ENCODE results near the gene MRPL46. TPM values are rescaled to one million over a fixed set of nuclear protein-coding genes. Genes with fewer than 3 reads are reported as not detected.

MRPL46 gene
- total and polyA plus RNA-seq, 2 donors (not counting 3 experiments of a cell fraction or from before 2014, with no cell fraction given), result 24.5 to 30.9 TPM

GRCh38 chr15:88456733-88457132 is 10.5 kb downstream of the MRPL46 start:
- intact Hi-C loops (cut with micrococcal nuclease), result loop anchor here (10.0 kb wide), 2 partner anchors 122 to 182 kb away; no protein-coding TSS in a partner anchor
- no peak for FAIRE-seq
- no peak overlapping the region for H3K4me3 ChIP-seq (replicated peaks in 1 of 3; ENCODE audit: insufficient read depth in 1 of 3, low read depth in 1 of 3, low read length in 3 of 3)
- dilution Hi-C loops (cut with MboI; ENCODE audit: extremely low pct_ligation_motif_present, low sequenced_read_pairs), result no loop called here
- no peaks in the 10 kb centered on the region for H3K9me3 ChIP-seq (replicated peaks; ENCODE audit: control insufficient read depth, insufficient read depth, low read length)
- H3K4me2 ChIP-seq (ENCODE audit: insufficient read depth, low read length), result no peak overlapping the region
- no peaks in the 10 kb centered on the region for H3K79me2 ChIP-seq (ENCODE audit: control insufficient read depth, insufficient read depth, low read length)
- CTCF ChIA-PET, result interaction anchor here (4.6 kb wide), 1 partner anchor 10 kb away, joined by 26 read pairs; the partner anchor contains the start of genes MRPL46 and MRPS11
- no peak for DNase-seq (ENCODE audit: low read depth, low spot score)
- POLR2A ChIA-PET, result no interaction called here
- TF ChIP-seq GATA2 (IDR thresholded peaks at IDR 0.05; ENCODE audit: insufficient read depth, insufficient read length, low read depth, low read length) (no peak), CTCF (IDR thresholded peaks at IDR 0.05; ENCODE audit: extremely low read depth in 1 of 2, insufficient read depth in 1 of 2, low read depth in 1 of 2, low read length in 2 of 2) (no peak), POLR2AphosphoS5 (IDR thresholded peaks at IDR 0.05; ENCODE audit: insufficient read depth, low read depth, low read length) (no peak)
- no peaks in the 10 kb centered on the region for H3K27me3 ChIP-seq (ENCODE audit: control insufficient read depth in 2 of 2, insufficient read depth in 2 of 2, low read length in 2 of 2)
- peaks cover 15% of the 10 kb centered on the region for H3K4me1 ChIP-seq (ENCODE audit: control insufficient read depth, extremely low read depth, insufficient read depth, low read length)
- H3K27ac ChIP-seq (ENCODE audit: insufficient read depth, low read depth, low read length), result no peak overlapping the region
- H4K20me1 ChIP-seq (replicated peaks; ENCODE audit: control insufficient read depth, extremely low read depth, insufficient read depth, low read length), result no peaks in the 10 kb centered on the region
- no peaks in the 10 kb centered on the region for H3K9me1 ChIP-seq (replicated peaks; ENCODE audit: control insufficient read depth, extremely low read depth, insufficient read depth, low read length)
- BruUV-seq (replicated peaks), result no TSS peak
- H3K36me3 ChIP-seq (ENCODE audit: control insufficient read depth in 2 of 2, extremely low read depth in 1 of 2, insufficient read depth in 2 of 2, low read length in 2 of 2), result peaks cover 5 to 17% of the 10 kb centered on the region in 2 experiments
- no peak overlapping the region for H3K9ac ChIP-seq (replicated peaks; ENCODE audit: extremely low read depth, insufficient read depth, low read length)
- H2AFZ ChIP-seq (ENCODE audit: low read depth, low read length), result no peak overlapping the region

Data from endothelial cell of umbilical vein (primary cell).